K562 (cell line): Measurements from ENCODE around the gene WFDC1. TPM values are rescaled to one million over a fixed set of nuclear protein-coding genes. Genes with fewer than 3 reads are reported as not detected.
A peak's percentile ranks its signal among the peaks of the same experiment; 100 is the strongest.

Experiments used
- ATAC-seq: fragments of 200-7000 bp; cut with Tn5 transposase; 3 replicates; pipeline ENCODE4 v1.9.1; 2020; ENCODE audit warnings: moderate library complexity
- BruUV-seq: library from RNA; stranded (reverse); fragments of 400-500 nt; replicated peaks from 2 replicates; lab custom pipeline; 2021; lab: Mats Ljungman, UMichigan
- CTCF ChIA-PET: fragments of 300-600 bp; formaldehyde crosslinking; extraction: SDS; loops from one replicate; lab custom pipeline; 2021; ENCODE audit warnings: low intra/inter-chr PET ratio; lab: Yijun Ruan, JAX
- POLR2A ChIA-PET: fragments of 300-600, 350-650 bp; sonication (Branson Sonifier 250); formaldehyde crosslinking; extraction: SDS; loops from one replicate; lab custom pipeline; 2021; ENCODE audit warnings: antibody characterized with exemption, inconsistent platforms; lab: Yijun Ruan, JAX
- DNase-seq, 4 experiments: peaks; one replicate each; pipeline versions ENCODE4 v3.0.0 to v3.0.0-alpha.2; 2011 to 2018; ENCODE audit warnings: low spot score in 3 of 4, mixed read lengths in 3 of 4; ENCODE audit errors: extremely low read depth in 1 of 4
- FAIRE-seq: peaks from 2 replicates; lab custom pipeline; 2011; peaks lifted over from hg19 to GRCh38; lab: Jason Lieb, UNC
- H2AFZ ChIP-seq: 2 replicates; pipeline ENCODE4 v1.6.0; 2011; ENCODE audit warnings: low read depth, low read length, control low read depth, inconsistent platforms
- H3K27ac ChIP-seq: fragments of 200-600 bp; 3 replicates; pipeline ENCODE4 v1.8.0; 2011; ENCODE audit warnings: low read depth, mild to moderate bottlenecking, control low read depth, inconsistent platforms, low read length, moderate library complexity, mixed read lengths; ENCODE audit errors: extremely low read depth
- H3K27me3 ChIP-seq, 2 experiments: fragments of 300-600 bp in 1 of 2; 2 replicates in 1 of 2; 3 replicates in 1 of 2; pipeline versions ENCODE4 v1.6.0 to v1.8.0; 2011; ENCODE audit warnings: inconsistent platforms in 2 of 2, low read length in 2 of 2, mild to moderate bottlenecking in 1 of 2, mixed read lengths in 1 of 2, moderate library complexity in 1 of 2; ENCODE audit not compliant: control insufficient read depth in 2 of 2, insufficient read depth in 2 of 2
- H3K36me3 ChIP-seq: fragments of 300-600 bp; 3 replicates; pipeline ENCODE4 v1.8.0; 2011; ENCODE audit warnings: mild to moderate bottlenecking, low read length, inconsistent platforms; ENCODE audit not compliant: control insufficient read depth, insufficient read depth
- H3K4me1 ChIP-seq, 2 experiments: fragments of 200-600 bp in 1 of 2; replicated peaks in 1 of 2; 2 replicates in 1 of 2; 3 replicates in 1 of 2; pipeline versions ENCODE4 v1.5.1 to v1.8.0; 2011; ENCODE audit warnings: inconsistent platforms in 2 of 2, low read length in 2 of 2, mild to moderate bottlenecking in 1 of 2, mixed read lengths in 1 of 2, moderate library complexity in 1 of 2; ENCODE audit not compliant: control insufficient read depth in 2 of 2, insufficient read depth in 2 of 2
- H3K4me2 ChIP-seq: 2 replicates; pipeline ENCODE4 v1.6.1; 2011; ENCODE audit warnings: low read length, control low read depth, inconsistent platforms, mixed read lengths; ENCODE audit not compliant: insufficient read depth
- H3K4me3 ChIP-seq: fragments of 200-600 bp; sonication (generic), shearing (Covaris generic); 2 replicates; pipeline ENCODE4 v1.5.1; 2016; ENCODE audit warnings: control low read depth, inconsistent platforms
- H3K79me2 ChIP-seq: fragments of 200-600 bp; 3 replicates; pipeline ENCODE4 v1.8.0; 2011; ENCODE audit warnings: low read length, inconsistent platforms; ENCODE audit not compliant: control insufficient read depth, insufficient read depth
- H3K9ac ChIP-seq, 2 experiments: 2 replicates each; pipeline versions ENCODE4 v1.6.0 to v1.6.1; 2011; ENCODE audit warnings: low read depth in 2 of 2, low read length in 2 of 2, control low read depth in 1 of 2, inconsistent platforms in 1 of 2, mild to moderate bottlenecking in 1 of 2, mixed read lengths in 1 of 2; ENCODE audit not compliant: insufficient read depth in 1 of 2
- H3K9me1 ChIP-seq: one replicate; pipeline ENCODE4 v1.6.0; 2011; ENCODE audit warnings: inconsistent platforms, mild to moderate bottlenecking, low read length, moderate library complexity; ENCODE audit not compliant: control insufficient read depth, insufficient read depth
- H3K9me3 ChIP-seq: replicated peaks from 2 replicates; pipeline ENCODE4 v1.5.1; 2011; ENCODE audit warnings: low read depth, low read length, inconsistent platforms; ENCODE audit not compliant: control insufficient read depth, insufficient read depth
- H4K20me1 ChIP-seq: replicated peaks from 2 replicates; pipeline ENCODE4 v1.6.1; 2011; ENCODE audit warnings: low read length, inconsistent platforms, mixed read lengths; ENCODE audit not compliant: control insufficient read depth, insufficient read depth
- EGR1 ChIP-seq: fragments of 450-650 bp; conservative IDR thresholded peaks from 2 replicates; pipeline ENCODE4 v1.6.1; 2017; ENCODE audit warnings: mild to moderate bottlenecking
- FUS ChIP-seq: fragments of 200-400 bp; formaldehyde crosslinking; optimal IDR thresholded peaks from 2 replicates; pipeline ENCODE3; 2017; ENCODE audit warnings: low read depth, low read length
- PTTG1 ChIP-seq: fragments of 450-650 bp; IDR thresholded peaks from 2 replicates; pipeline ENCODE4 v1.6.1; 2016; ENCODE audit warnings: low read depth, mild to moderate bottlenecking, missing genetic modification characterization, missing compliant biosample characterization
- YBX1 ChIP-seq: fragments of 450-650 bp; IDR thresholded peaks from 2 replicates; pipeline ENCODE4 v1.7.1; 2016; ENCODE audit warnings: mild to moderate bottlenecking
- ZNF639 ChIP-seq, 2 experiments: fragments of 200-800 bp in 1 of 2; sonication (Bioruptor generic) in 1 of 2; sonication (generic) in 1 of 2; formaldehyde crosslinking in 1 of 2; IDR thresholded peaks in 1 of 2; conservative IDR thresholded peaks in 1 of 2; 2 replicates each; pipeline versions ENCODE4 v1.5.0 to v1.6.1; 2016 to 2020; ENCODE audit warnings: missing compliant biosample characterization in 1 of 2, missing genetic modification characterization in 1 of 2, missing genetic modification reagents in 1 of 2
- WGBS: fragments of 100-300 bp; shearing (Covaris generic); methylation state at CpG from one replicate; pipeline ENCODE4 v1.1.6; 2016; ENCODE audit warnings: low coverage, mixed read lengths; ENCODE audit not compliant: insufficient coverage; ENCODE audit errors: missing lambda C conversion rate; 5-methylcytosine and 5-hydroxymethylcytosine counted together
- in situ Hi-C: fragments of 300-500 bp; cut with MboI; formaldehyde crosslinking; loops from 4 replicates; pipeline ENCODE4 v1.15.0; 2018; ENCODE audit warnings: inconsistent platforms, mixed read lengths
- intact Hi-C: fragments of 100-400 bp; cut with micrococcal nuclease; formaldehyde crosslinking; loops from 2 replicates; pipeline ENCODE4 v1.14.2; 2022
- polyA plus RNA-seq, 8 experiments: library from polyadenylated mRNA; depleted of rRNA in 4 of 8; stranded (reverse) in 5 of 8; unstranded in 3 of 8; fragments of >200 nt; fragmentation: Nextera tagmentation in 2 of 8; fragmentation: Illumina TruSeq in 1 of 8; extraction: Ambion mirVana in 2 of 8; extraction: Trizol in 1 of 8; gene quantifications; 2 replicates each; pipeline versions ENCODE4 v1.2.1 to v1.2.3, GENCODE V29; 2011 to 2014; ENCODE audit warnings: inconsistent platforms in 1 of 8, missing spikeins in 1 of 8
- total RNA-seq, 7 experiments: library from RNA; depleted of rRNA in 6 of 7; stranded (reverse); fragments of >200 nt in 6 of 7; fragmentation: Illumina TruSeq in 2 of 7; extraction: Trizol in 2 of 7; gene quantifications; 2 replicates each; pipeline versions ENCODE4 v1.2.1 to v1.2.3, GENCODE V29; 2011 to 2021; ENCODE audit warnings: low replicate concordance in 1 of 7

Gene WFDC1
- total and polyA plus RNA-seq, 9 of the 15 experiments (the other 6 are each of a cell fraction or from before 2014, with no cell fraction given): not detected

- Histone ChIP-seq H4K20me1 (peaks cover 16% of the 10 kb centered on the region), H3K27me3 (peaks cover 36 to 73% of the 10 kb centered on the region in 2 experiments), H3K4me3 (no peak overlapping the region), H3K4me1 (no peaks in the 10 kb centered on the region), H3K9me3 (no peaks in the 10 kb centered on the region), H3K27ac (no peak overlapping the region), H3K79me2 (no peaks in the 10 kb centered on the region), H2AFZ (no peak overlapping the region), H3K9ac (no peak overlapping the region), H3K36me3 (no peaks in the 10 kb centered on the region), H3K9me1 (no peaks in the 10 kb centered on the region), H3K4me2 (no peak overlapping the region)
- no peak for ATAC-seq
- POLR2A ChIA-PET: no interaction called here
- no peak for FAIRE-seq
- TF ChIP-seq EGR1 (peak; percentile 53), YBX1 (no peak)
- CTCF ChIA-PET: no interaction called here
- DNase-seq: no peak
- no TSS peak for BruUV-seq
- WGBS: 0% methylated on average over 1 of the region's 2 CpGs
- intact Hi-C loops: no loop called here
- in situ Hi-C loops: no loop called here
Observed at GRCh38 chr16:84355149-84355548, 60.5 kb downstream of the WFDC1 start.

- intact Hi-C loops: no loop called here
- no TSS peak for BruUV-seq
- ATAC-seq (no peak), FAIRE-seq (no peak), DNase-seq (no peak)
- in situ Hi-C loops: no loop called here
- H3K4me3 ChIP-seq: no peak overlapping the region
- H3K36me3 ChIP-seq: no peaks in the 10 kb centered on the region
- no peaks in the 10 kb centered on the region for H3K9me1 ChIP-seq
- no peak overlapping the region for H2AFZ ChIP-seq
- H3K4me1 ChIP-seq: no peaks in the 10 kb centered on the region
- H3K27me3 ChIP-seq: peaks cover 38 to 72% of the 10 kb centered on the region in 2 experiments
- POLR2A ChIA-PET: interaction anchor here (0.7 kb wide), 1 partner anchor 212 kb away, joined by 3 read pairs; no protein-coding TSS in a partner anchor
- TF ChIP-seq ZNF639 (CRISPR knock-in tag; conservative IDR thresholded peaks at IDR 0.05 in 1 of 2, IDR thresholded peaks at IDR 0.05 in 1 of 2): no peak
- TF ChIP-seq FUS: no peak
- no peak for TF ChIP-seq PTTG1 (tag)
- WGBS: 1% methylated on average over 10 of the region's 10 CpGs
- CTCF ChIA-PET: no interaction called here
- H3K79me2 ChIP-seq: no peaks in the 10 kb centered on the region
- peaks cover 14% of the 10 kb centered on the region for H4K20me1 ChIP-seq
- H3K9ac ChIP-seq: no peak overlapping the region
- H3K9me3 ChIP-seq: no peaks in the 10 kb centered on the region
- H3K27ac ChIP-seq: no peak overlapping the region
- no peak overlapping the region for H3K4me2 ChIP-seq
Observed at GRCh38 chr16:84356176-84356575, 61.5 kb downstream of the WFDC1 start.
